Measurements from ENCODE around the gene SPRR5. TPM values are rescaled to one million over a fixed set of nuclear protein-coding genes. Genes with fewer than 3 reads are reported as not detected.

The SPRR5 gene
- total and polyA plus RNA-seq, 2 of the 4 experiments (the other 2 are of a cell fraction): not detected

DNA sequence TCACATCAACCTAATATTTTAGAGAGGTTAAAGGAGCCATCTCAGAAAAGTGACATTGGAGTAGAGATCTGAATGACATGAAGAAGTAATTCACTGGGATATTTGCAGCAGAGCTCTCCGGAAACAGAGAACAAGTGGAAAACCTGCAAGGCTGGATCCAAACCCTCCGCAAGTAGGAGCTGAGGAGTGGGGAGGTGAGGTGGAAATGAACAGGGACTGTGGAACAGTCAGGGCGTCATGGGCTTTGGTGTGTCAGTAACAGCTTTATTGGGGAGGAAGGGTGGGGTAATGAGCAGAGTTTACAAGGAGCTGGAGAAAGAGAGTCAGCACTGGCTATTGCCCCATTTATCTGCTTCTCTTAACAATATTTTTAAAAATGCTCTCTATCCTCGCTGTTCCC, 48.0 kb upstream of the SPRR5 start:
- Histone ChIP-seq H2BK20ac (ENCODE audit: low read depth, low read length) (no peak overlapping the region), H2AK5ac (ENCODE audit: low read depth, low read length) (no peak overlapping the region), H2BK15ac (ENCODE audit: low read depth, low read length) (no peak overlapping the region), H4K91ac (ENCODE audit: insufficient read depth, low read depth, low read length) (no peak overlapping the region), H4K20me1 (ENCODE audit: insufficient read depth, low read length) (no peaks in the 10 kb centered on the region), H2BK5ac (ENCODE audit: low read depth, low read length, poor library complexity, severe bottlenecking) (no peak overlapping the region), H2BK120ac (ENCODE audit: low read depth, low read length) (no peak overlapping the region), H3K56ac (ENCODE audit: extremely low read depth, insufficient read depth, low read length) (no peak overlapping the region), H3K4me2 (ENCODE audit: low read depth, low read length) (no peak overlapping the region), H3K9me3 (ENCODE audit: control insufficient read depth, insufficient read depth, low read length) (no peaks in the 10 kb centered on the region), H4K8ac (ENCODE audit: low read depth in 2 of 2, low read length in 2 of 2) (no peak overlapping the region), H3K4me1 (ENCODE audit: control insufficient read depth, insufficient read depth, low read length) (no peaks in the 10 kb centered on the region), H3K27ac (ENCODE audit: insufficient read depth, low read length) (no peak overlapping the region), H3K79me1 (ENCODE audit: low read depth in 1 of 2, low read length in 2 of 2) (no peaks in the 10 kb centered on the region), H3K36me3 (ENCODE audit: control insufficient read depth, insufficient read depth, low read length) (no peaks in the 10 kb centered on the region), H2AK9ac (replicated peaks; ENCODE audit: low read depth, low read length, poor library complexity) (no peak overlapping the region), H3K4me3 (ENCODE audit: insufficient read depth, low read depth, low read length) (no peak overlapping the region), H3K23ac (ENCODE audit: low read depth, low read length) (no peak overlapping the region), H2AFZ (replicated peaks; ENCODE audit: low read length, poor library complexity) (no peak overlapping the region), H3K9me1 (ENCODE audit: insufficient read depth, low read length) (no peaks in the 10 kb centered on the region), H3K18ac (ENCODE audit: low read depth, low read length) (no peak overlapping the region), H3K4ac (ENCODE audit: low read depth, low read length) (no peak overlapping the region), H3K9ac (ENCODE audit: low read depth, low read length) (no peak overlapping the region), H3K14ac (replicated peaks; ENCODE audit: low read depth, low read length) (no peak overlapping the region), H3K27me3 (ENCODE audit: control insufficient read depth, insufficient read depth, low read length) (no peaks in the 10 kb centered on the region), H4K5ac (ENCODE audit: low read depth, low read length) (no peak overlapping the region)
- BruUV-seq (replicated peaks): no TSS peak
- ChIA-PET CTCF (no interaction called here), POLR2A (ENCODE audit: unreplicated experiment) (no interaction called here)
- no CpG with 5 or more reads among the region's 4 CpGs for WGBS, 2 experiments (ENCODE audit: extremely low coverage in 2 of 2, insufficient read length in 1 of 2)
- in situ Hi-C loops (cut with MboI; ENCODE audit: low sequenced_read_pairs): no loop called here
- intact Hi-C loops (cut with micrococcal nuclease): no loop called here
- DNase-seq: no peak
- TF ChIP-seq FOS (IDR thresholded peaks at IDR 0.05; ENCODE audit: low read depth, low read length) (no peak), SMC3 (IDR thresholded peaks at IDR 0.05; ENCODE audit: low read depth, low read length) (no peak), POLR2A (IDR thresholded peaks at IDR 0.05; ENCODE audit: low read depth, low read length) (no peak), RAD21 (IDR thresholded peaks at IDR 0.05; ENCODE audit: low read length) (no peak), CHD1 (IDR thresholded peaks at IDR 0.05; ENCODE audit: low read depth, low read length) (no peak), NFE2L2 (IDR thresholded peaks at IDR 0.05; ENCODE audit: low read depth, low read length) (no peak), RCOR1 (IDR thresholded peaks at IDR 0.05; ENCODE audit: insufficient replicate concordance, low read length) (no peak), MAFK (IDR thresholded peaks at IDR 0.05; ENCODE audit: low read depth, low read length) (no peak), MAZ (IDR thresholded peaks at IDR 0.05; ENCODE audit: borderline replicate concordance, low read depth, low read length) (no peak), RFX5 (IDR thresholded peaks at IDR 0.05; ENCODE audit: low read depth, low read length) (no peak), MXI1 (IDR thresholded peaks at IDR 0.05; ENCODE audit: borderline replicate concordance, low read depth, low read length) (no peak)
- TF ChIP-seq, protein P1, sequence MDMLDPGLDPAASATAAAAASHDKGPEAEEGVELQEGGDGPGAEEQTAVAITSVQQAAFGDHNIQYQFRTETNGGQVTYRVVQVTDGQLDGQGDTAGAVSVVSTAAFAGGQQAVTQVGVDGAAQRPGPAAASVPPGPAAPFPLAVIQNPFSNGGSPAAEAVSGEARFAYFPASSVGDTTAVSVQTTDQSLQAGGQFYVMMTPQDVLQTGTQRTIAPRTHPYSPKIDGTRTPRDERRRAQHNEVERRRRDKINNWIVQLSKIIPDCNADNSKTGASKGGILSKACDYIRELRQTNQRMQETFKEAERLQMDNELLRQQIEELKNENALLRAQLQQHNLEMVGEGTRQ (IDR thresholded peaks at IDR 0.05; ENCODE audit: low read depth, low read length): no peak
- TF ChIP-seq, protein P2, sequence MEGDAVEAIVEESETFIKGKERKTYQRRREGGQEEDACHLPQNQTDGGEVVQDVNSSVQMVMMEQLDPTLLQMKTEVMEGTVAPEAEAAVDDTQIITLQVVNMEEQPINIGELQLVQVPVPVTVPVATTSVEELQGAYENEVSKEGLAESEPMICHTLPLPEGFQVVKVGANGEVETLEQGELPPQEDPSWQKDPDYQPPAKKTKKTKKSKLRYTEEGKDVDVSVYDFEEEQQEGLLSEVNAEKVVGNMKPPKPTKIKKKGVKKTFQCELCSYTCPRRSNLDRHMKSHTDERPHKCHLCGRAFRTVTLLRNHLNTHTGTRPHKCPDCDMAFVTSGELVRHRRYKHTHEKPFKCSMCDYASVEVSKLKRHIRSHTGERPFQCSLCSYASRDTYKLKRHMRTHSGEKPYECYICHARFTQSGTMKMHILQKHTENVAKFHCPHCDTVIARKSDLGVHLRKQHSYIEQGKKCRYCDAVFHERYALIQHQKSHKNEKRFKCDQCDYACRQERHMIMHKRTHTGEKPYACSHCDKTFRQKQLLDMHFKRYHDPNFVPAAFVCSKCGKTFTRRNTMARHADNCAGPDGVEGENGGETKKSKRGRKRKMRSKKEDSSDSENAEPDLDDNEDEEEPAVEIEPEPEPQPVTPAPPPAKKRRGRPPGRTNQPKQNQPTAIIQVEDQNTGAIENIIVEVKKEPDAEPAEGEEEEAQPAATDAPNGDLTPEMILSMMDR (conservative IDR thresholded peaks at IDR 0.05; ENCODE audit: low read depth, low read length): no peak
- TF ChIP-seq, protein P3, sequence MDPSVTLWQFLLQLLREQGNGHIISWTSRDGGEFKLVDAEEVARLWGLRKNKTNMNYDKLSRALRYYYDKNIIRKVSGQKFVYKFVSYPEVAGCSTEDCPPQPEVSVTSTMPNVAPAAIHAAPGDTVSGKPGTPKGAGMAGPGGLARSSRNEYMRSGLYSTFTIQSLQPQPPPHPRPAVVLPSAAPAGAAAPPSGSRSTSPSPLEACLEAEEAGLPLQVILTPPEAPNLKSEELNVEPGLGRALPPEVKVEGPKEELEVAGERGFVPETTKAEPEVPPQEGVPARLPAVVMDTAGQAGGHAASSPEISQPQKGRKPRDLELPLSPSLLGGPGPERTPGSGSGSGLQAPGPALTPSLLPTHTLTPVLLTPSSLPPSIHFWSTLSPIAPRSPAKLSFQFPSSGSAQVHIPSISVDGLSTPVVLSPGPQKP (IDR thresholded peaks at IDR 0.05; ENCODE audit: borderline replicate concordance, low read depth, low read length): no peak
- ATAC-seq (ENCODE audit: low read depth): no peak
- dilution Hi-C loops (cut with HindIII; ENCODE audit: low sequenced_read_pairs, unreplicated experiment): no loop called here

All from IMR-90 (cell line).